Measurements from ENCODE around the gene ATP11C. TPM values are rescaled to one million over a fixed set of nuclear protein-coding genes. Genes with fewer than 3 reads are reported as not detected.

Gene ATP11C
- total RNA-seq, 2 experiments from 2014 or later, result 15.2 to 18.2 TPM

DNA sequence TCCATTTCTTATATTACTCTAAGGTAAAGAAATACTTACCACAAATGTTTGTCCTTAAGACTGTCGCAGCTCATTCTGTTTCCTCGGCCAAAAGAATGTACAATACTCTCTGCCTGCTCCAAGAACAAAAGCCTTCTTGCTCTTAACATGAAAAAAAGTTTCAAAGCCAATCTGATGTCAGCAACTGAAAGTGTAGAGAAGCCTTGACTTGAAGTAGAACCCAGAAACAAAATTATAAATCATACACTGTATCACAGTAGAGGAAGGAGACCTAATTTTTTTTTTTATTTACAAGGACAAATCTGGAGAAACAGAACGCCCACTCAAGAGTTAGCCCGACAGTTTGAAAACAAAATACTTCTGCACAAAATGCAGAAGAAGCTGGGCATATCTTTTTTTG, 224.8 kb downstream of the ATP11C start, which contains the start of gene MCF2:
TSS of gene MCF2 (minus strand) at position 101 of the 400 bp plus-strand sequence. CDS start 56,423 bp downstream, outside the sequence.
- ATAC-seq (ENCODE audit: poor library complexity) (no peak), DNase-seq (no peak)
- Histone ChIP-seq H3K27ac (ENCODE audit: low read depth in 1 of 2, low read length in 2 of 2) (no peak within 1 kb of the TSS), H3K9me3 (ENCODE audit: control insufficient read depth in 1 of 2, insufficient read depth in 1 of 2, low read length in 2 of 2) (no peaks in the 10 kb centered on the region), H3K27me3 (ENCODE audit: control insufficient read depth in 1 of 2, insufficient read depth in 2 of 2, low read length in 2 of 2) (no peaks in the 10 kb centered on the region), H3K36me3 (ENCODE audit: insufficient read depth, low read length) (no peaks in the 10 kb centered on the region), H3K4me1 (ENCODE audit: insufficient read depth, low read length) (no peaks in the 10 kb centered on the region), H3K4me3 (ENCODE audit: low read length) (no peak within 1 kb of the TSS)
- ChIA-PET CTCF (no interaction called here), POLR2A (no interaction called here)
- Mint-ChIP-seq H3K4me3 (no peak within 1 kb of the TSS), H3K36me3 (ENCODE audit: low read depth) (no peaks in the 10 kb centered on the region), H3K27me3 (no peaks in the 10 kb centered on the region), H3K9me3 (no peaks in the 10 kb centered on the region), H3K4me1 (ENCODE audit: low read depth) (no peaks in the 10 kb centered on the region), H3K27ac (no peak within 1 kb of the TSS)
- intact Hi-C loops (cut with DNase I, micrococcal nuclease), result no loop called here
- TF ChIP-seq, protein P1, sequence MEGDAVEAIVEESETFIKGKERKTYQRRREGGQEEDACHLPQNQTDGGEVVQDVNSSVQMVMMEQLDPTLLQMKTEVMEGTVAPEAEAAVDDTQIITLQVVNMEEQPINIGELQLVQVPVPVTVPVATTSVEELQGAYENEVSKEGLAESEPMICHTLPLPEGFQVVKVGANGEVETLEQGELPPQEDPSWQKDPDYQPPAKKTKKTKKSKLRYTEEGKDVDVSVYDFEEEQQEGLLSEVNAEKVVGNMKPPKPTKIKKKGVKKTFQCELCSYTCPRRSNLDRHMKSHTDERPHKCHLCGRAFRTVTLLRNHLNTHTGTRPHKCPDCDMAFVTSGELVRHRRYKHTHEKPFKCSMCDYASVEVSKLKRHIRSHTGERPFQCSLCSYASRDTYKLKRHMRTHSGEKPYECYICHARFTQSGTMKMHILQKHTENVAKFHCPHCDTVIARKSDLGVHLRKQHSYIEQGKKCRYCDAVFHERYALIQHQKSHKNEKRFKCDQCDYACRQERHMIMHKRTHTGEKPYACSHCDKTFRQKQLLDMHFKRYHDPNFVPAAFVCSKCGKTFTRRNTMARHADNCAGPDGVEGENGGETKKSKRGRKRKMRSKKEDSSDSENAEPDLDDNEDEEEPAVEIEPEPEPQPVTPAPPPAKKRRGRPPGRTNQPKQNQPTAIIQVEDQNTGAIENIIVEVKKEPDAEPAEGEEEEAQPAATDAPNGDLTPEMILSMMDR (IDR thresholded peaks at IDR 0.05), result no peak

DNA sequence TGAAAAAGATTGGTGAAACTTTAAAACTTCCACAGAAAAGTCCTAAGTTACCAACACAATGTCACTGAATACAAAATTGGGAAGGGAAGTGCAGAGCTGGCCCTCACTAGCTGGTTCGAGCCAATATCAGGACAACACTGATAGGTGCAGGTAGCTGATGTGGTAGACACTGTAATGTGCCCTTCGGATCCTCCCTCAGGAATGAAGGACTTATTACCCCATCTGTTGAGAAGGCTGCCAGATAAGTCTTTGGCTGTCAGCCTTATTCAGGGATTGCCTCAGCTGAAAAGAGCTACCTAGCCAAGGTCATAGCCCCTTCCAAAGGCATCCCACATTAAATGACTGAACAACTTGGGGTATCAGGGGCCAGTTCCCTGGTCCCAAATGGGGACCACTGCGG, 230.2 kb downstream of the ATP11C start:
- Mint-ChIP-seq H3K36me3 (ENCODE audit: low read depth) (no peaks in the 10 kb centered on the region), H3K27ac (no peak overlapping the region), H3K4me3 (no peak overlapping the region), H3K27me3 (no peaks in the 10 kb centered on the region), H3K9me3 (no peaks in the 10 kb centered on the region), H3K4me1 (ENCODE audit: low read depth) (no peaks in the 10 kb centered on the region)
- Histone ChIP-seq H3K27ac (ENCODE audit: low read depth in 1 of 2, low read length in 2 of 2) (no peak overlapping the region), H3K36me3 (ENCODE audit: insufficient read depth, low read length) (no peaks in the 10 kb centered on the region), H3K4me3 (ENCODE audit: low read length) (no peak overlapping the region), H3K27me3 (ENCODE audit: control insufficient read depth in 1 of 2, insufficient read depth in 2 of 2, low read length in 2 of 2) (peaks cover 0 to 4% of the 10 kb centered on the region in 2 experiments), H3K9me3 (ENCODE audit: control insufficient read depth in 1 of 2, insufficient read depth in 1 of 2, low read length in 2 of 2) (no peaks in the 10 kb centered on the region), H3K4me1 (ENCODE audit: insufficient read depth, low read length) (no peaks in the 10 kb centered on the region)
- ATAC-seq (ENCODE audit: poor library complexity) (no peak), DNase-seq (no peak)
- ChIA-PET POLR2A (no interaction called here), CTCF (no interaction called here)
- TF ChIP-seq, protein P1 (IDR thresholded peaks at IDR 0.05), result no peak
- intact Hi-C loops (cut with DNase I, micrococcal nuclease), result no loop called here

DNA sequence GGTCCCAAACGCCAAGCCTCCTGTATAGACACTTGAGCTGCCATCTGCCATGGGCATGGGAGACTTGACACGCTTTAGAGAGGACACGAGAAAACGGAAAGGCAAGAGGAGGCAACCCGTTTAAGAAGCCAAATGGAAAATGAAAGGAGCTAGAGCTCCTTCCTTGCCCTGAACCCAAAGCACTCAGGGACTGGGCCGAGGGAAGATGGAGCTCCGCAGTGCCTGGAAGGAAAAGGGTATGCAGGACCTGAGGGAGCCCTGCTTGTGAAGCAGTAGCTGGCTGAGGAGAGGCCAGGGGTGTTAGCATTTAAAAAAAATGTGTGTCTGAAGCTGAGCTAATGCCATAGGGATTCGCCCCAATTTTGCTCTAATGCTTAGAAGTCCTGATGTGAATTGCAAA, 239.9 kb downstream of the ATP11C start:
- H3K36me3 Mint-ChIP-seq (ENCODE audit: low read depth), result no peaks in the 10 kb centered on the region
- no peaks in the 10 kb centered on the region for H3K4me1 Mint-ChIP-seq (ENCODE audit: low read depth)
- TF ChIP-seq, protein P1 (IDR thresholded peaks at IDR 0.05), result no peak
- no peak overlapping the region for H3K27ac Mint-ChIP-seq
- H3K4me3 Mint-ChIP-seq, result no peak overlapping the region
- Histone ChIP-seq H3K27me3 (ENCODE audit: control insufficient read depth in 1 of 2, insufficient read depth in 2 of 2, low read length in 2 of 2) (peaks cover 0 to 7% of the 10 kb centered on the region in 2 experiments), H3K4me3 (ENCODE audit: low read length) (no peak overlapping the region), H3K4me1 (ENCODE audit: insufficient read depth, low read length) (no peaks in the 10 kb centered on the region), H3K36me3 (ENCODE audit: insufficient read depth, low read length) (no peaks in the 10 kb centered on the region), H3K27ac (ENCODE audit: low read depth in 1 of 2, low read length in 2 of 2) (no peak overlapping the region), H3K9me3 (ENCODE audit: control insufficient read depth in 1 of 2, insufficient read depth in 1 of 2, low read length in 2 of 2) (no peaks in the 10 kb centered on the region)
- H3K27me3 Mint-ChIP-seq, result peaks cover 22% of the 10 kb centered on the region
- CTCF ChIA-PET, result no interaction called here
- intact Hi-C loops (cut with DNase I, micrococcal nuclease), result no loop called here
- no peaks in the 10 kb centered on the region for H3K9me3 Mint-ChIP-seq
- DNase-seq, result no peak
- ATAC-seq (ENCODE audit: poor library complexity), result no peak
- POLR2A ChIA-PET, result no interaction called here
